DND-41 (cell line): ENCODE measurements around the gene PLPP7.

Experiments
- CTCF ChIP-seq: IDR thresholded peaks from 2 replicates; pipeline ENCODE4 v1.5.1; 2012; ENCODE audit warnings: borderline replicate concordance, low read length, moderate library complexity, mild to moderate bottlenecking; ENCODE audit not compliant: poor library complexity, severe bottlenecking; ENCODE audit errors: extremely low read depth
- EZH2 ChIP-seq: IDR thresholded peaks from 3 replicates; pipeline ENCODE4 v1.6.1; 2012; ENCODE audit warnings: borderline replicate concordance, low read depth, mild to moderate bottlenecking, moderate library complexity, low read length, inconsistent platforms; ENCODE audit not compliant: severe bottlenecking

DNA sequence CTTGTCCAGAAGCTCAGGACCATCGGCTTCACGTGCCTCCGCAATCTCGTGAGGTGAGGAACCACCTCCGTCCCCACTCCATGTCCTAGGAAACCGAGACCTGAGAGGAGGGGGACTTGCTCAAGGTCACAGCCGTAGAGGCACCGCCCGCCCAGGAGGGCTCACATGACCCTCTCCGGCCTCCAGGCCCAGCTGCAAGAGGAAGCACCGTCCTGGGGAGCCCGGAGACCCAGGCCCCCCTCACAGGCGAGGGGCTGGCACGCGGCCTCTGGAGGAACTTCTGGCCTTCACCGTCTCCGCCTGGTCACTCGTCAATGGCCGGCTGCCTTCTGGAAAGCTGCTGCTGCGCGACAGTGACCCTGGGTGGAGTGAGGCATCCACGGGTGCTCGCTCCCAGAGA lies 37.4 kb upstream of the PLPP7 start:
- no peak for TF ChIP-seq CTCF
- TF ChIP-seq EZH2: no peak
